Upper lobe of left lung (tissue), 4 donors: ENCODE data around the gene BLOC1S5.

ENCODE experiments used
- CTCF ChIP-seq, 6 experiments: fragments of 450-650 bp in 4 of 6; fragments of 200-600 bp in 2 of 6; sonication (generic) in 2 of 6; IDR thresholded peaks; one replicate each; pipeline ENCODE4 v1.5.1; 2016 to 2019; ENCODE audit warnings: antibody characterized with exemption in 6 of 6
- POLR2AphosphoS5 ChIP-seq, 2 donors: sonication (generic); formaldehyde crosslinking; IDR thresholded peaks; one replicate each; pipeline ENCODE4 v1.5.1; 2017; ENCODE audit warnings: antibody characterized with exemption in 2 of 2

GRCh38 chr6:7998103-7998725 lies 66.0 kb downstream of the BLOC1S5 start:
- no peak for TF ChIP-seq POLR2AphosphoS5 (IDR thresholded peaks at IDR 0.05)
- no peak for TF ChIP-seq CTCF (IDR thresholded peaks at IDR 0.05)
